ENCODE results near the gene IL22. TPM values are rescaled to one million over a fixed set of nuclear protein-coding genes. Genes with fewer than 3 reads are reported as not detected.

IL22 gene
- total and polyA plus RNA-seq, 2 donors (not counting 1 experiment from before 2014, with no cell fraction given) = not detected

- H2AFZ ChIP-seq (ENCODE audit: insufficient read depth, low read depth, low read length, poor library complexity, severe bottlenecking) = no peak overlapping the region
- H4K20me1 ChIP-seq (ENCODE audit: control insufficient read depth, insufficient read depth, low read length, poor library complexity, severe bottlenecking) = no peaks in the 10 kb centered on the region
- H3K4me1 ChIP-seq (ENCODE audit: control insufficient read depth in 2 of 2, insufficient read depth in 2 of 2, low read length in 2 of 2) = no peaks in the 10 kb centered on the region
- ChIA-PET CTCF (interaction anchor here (0.8 kb wide), 1 partner anchor 229 kb away, joined by 3 read pairs; no protein-coding TSS in a partner anchor), POLR2A (no interaction called here)
- no peaks in the 10 kb centered on the region for H3K27me3 ChIP-seq (replicated peaks in 1 of 4; ENCODE audit: control extremely low read depth in 1 of 4, control insufficient read depth in 3 of 4, insufficient read depth in 4 of 4, low read length in 3 of 4)
- H3K9ac ChIP-seq (ENCODE audit: low read length) = no peak overlapping the region
- ATAC-seq (ENCODE audit: low read depth) (no peak), DNase-seq (no peak)
- no peaks in the 10 kb centered on the region for H3K4me1 Mint-ChIP-seq
- no peak overlapping the region for H3K4me3 ChIP-seq (ENCODE audit: control extremely low read depth in 1 of 5, extremely low read depth in 1 of 5, insufficient read depth in 1 of 5, low read depth in 2 of 5, low read length in 4 of 5)
- peaks cover 4% of the 10 kb centered on the region for H3K27me3 Mint-ChIP-seq
- no peak overlapping the region for H3K27ac Mint-ChIP-seq
- no peaks in the 10 kb centered on the region for H3K9me3 Mint-ChIP-seq (ENCODE audit: insufficient read depth)
- H3K4me3 Mint-ChIP-seq = no peak overlapping the region
- no peaks in the 10 kb centered on the region for H3K9me3 ChIP-seq (ENCODE audit: control extremely low read depth in 1 of 3, control insufficient read depth in 2 of 3, insufficient read depth in 1 of 3, low read length in 2 of 3)
- intact Hi-C loops (cut with micrococcal nuclease) = no loop called here
- H3K79me2 ChIP-seq (ENCODE audit: control insufficient read depth, insufficient read depth, low read length) = no peaks in the 10 kb centered on the region
- no peak for TF ChIP-seq CTCF (IDR thresholded peaks at IDR 0.05)
- H3K4me2 ChIP-seq (replicated peaks; ENCODE audit: low read depth, low read length, poor library complexity, severe bottlenecking) = no peak overlapping the region
- no peaks in the 10 kb centered on the region for H3K36me3 ChIP-seq (replicated peaks in 1 of 2; ENCODE audit: control extremely low read depth in 1 of 2, control insufficient read depth in 1 of 2, extremely low read depth in 1 of 2, insufficient read depth in 2 of 2, low read length in 1 of 2)
- no peak overlapping the region for H3K27ac ChIP-seq (ENCODE audit: low read length in 2 of 2)
Observed at GRCh38 chr12:68268967-68269366, 15.6 kb upstream of the IL22 start.

- H3K27ac Mint-ChIP-seq = no peak overlapping the region
Observed at GRCh38 chr12:68267892-68268396, 14.5 kb upstream of the IL22 start.

More at GRCh38 chr12:68267892-68268396, 14.5 kb upstream of the IL22 start:
- 90% methylated on average over 3 of the region's 6 CpGs for WGBS (ENCODE audit: insufficient coverage)
- Mint-ChIP-seq H3K9me3 (ENCODE audit: insufficient read depth) (no peaks in the 10 kb centered on the region), H3K4me1 (no peaks in the 10 kb centered on the region), H3K27me3 (peaks cover 7% of the 10 kb centered on the region), H3K4me3 (no peak overlapping the region)
- intact Hi-C loops (cut with micrococcal nuclease) = no loop called here
- no peaks in the 10 kb centered on the region for H4K20me1 ChIP-seq (ENCODE audit: control insufficient read depth, insufficient read depth, low read length, poor library complexity, severe bottlenecking)
- ATAC-seq (ENCODE audit: low read depth) (no peak), DNase-seq (no peak)
- no peak overlapping the region for H3K4me3 ChIP-seq (ENCODE audit: control extremely low read depth in 1 of 5, extremely low read depth in 1 of 5, insufficient read depth in 1 of 5, low read depth in 2 of 5, low read length in 4 of 5)
- H2AFZ ChIP-seq (ENCODE audit: insufficient read depth, low read depth, low read length, poor library complexity, severe bottlenecking) = no peak overlapping the region
- H3K9me3 ChIP-seq (ENCODE audit: control extremely low read depth in 1 of 3, control insufficient read depth in 2 of 3, insufficient read depth in 1 of 3, low read length in 2 of 3) = no peaks in the 10 kb centered on the region
- H3K36me3 ChIP-seq (replicated peaks in 1 of 2; ENCODE audit: control extremely low read depth in 1 of 2, control insufficient read depth in 1 of 2, extremely low read depth in 1 of 2, insufficient read depth in 2 of 2, low read length in 1 of 2) = no peaks in the 10 kb centered on the region
- TF ChIP-seq CTCF (IDR thresholded peaks at IDR 0.05) (no peak), EZH2 (IDR thresholded peaks at IDR 0.05; ENCODE audit: borderline replicate concordance, insufficient read depth, low read depth, low read length, poor library complexity, severe bottlenecking) (no peak)
- H3K9ac ChIP-seq (ENCODE audit: low read length) = no peak overlapping the region
- no peak overlapping the region for H3K4me2 ChIP-seq (replicated peaks; ENCODE audit: low read depth, low read length, poor library complexity, severe bottlenecking)
- ChIA-PET POLR2A (interaction anchor here (0.7 kb wide), 1 partner anchor 26 kb away, joined by 4 read pairs; no protein-coding TSS in a partner anchor), CTCF (no interaction called here)
- no peaks in the 10 kb centered on the region for H3K4me1 ChIP-seq (ENCODE audit: control insufficient read depth in 2 of 2, insufficient read depth in 2 of 2, low read length in 2 of 2)
- no peaks in the 10 kb centered on the region for H3K27me3 ChIP-seq (replicated peaks in 1 of 4; ENCODE audit: control extremely low read depth in 1 of 4, control insufficient read depth in 3 of 4, insufficient read depth in 4 of 4, low read length in 3 of 4)
- H3K79me2 ChIP-seq (ENCODE audit: control insufficient read depth, insufficient read depth, low read length) = no peaks in the 10 kb centered on the region
- H3K27ac ChIP-seq (ENCODE audit: low read length in 2 of 2) = no peak overlapping the region
